ENCODE measurements around the gene NPAS3. TPM values are rescaled to one million over a fixed set of nuclear protein-coding genes. Genes with fewer than 3 reads are reported as not detected.
"Not testable (repeated sequence)": the region's sequence is repeated elsewhere in the genome, so short reads cannot be mapped to it uniquely, and the experiment has no call there.

NPAS3 gene
- polyA plus RNA-seq, 10 donors, result 3.5 to 7.5 (median 5.0) TPM

- DNase-seq, result no peak
Observed at GRCh38 chr14:33070475-33070874, 131.8 kb downstream of the NPAS3 start.

GRCh38 chr14:33073023-33073422, 134.3 kb downstream of the NPAS3 start:
- DNase-seq, result no peak

- peak in 1 of 3 donors; percentile 4 for DNase-seq
Observed at GRCh38 chr14:33081259-33081658, 142.6 kb downstream of the NPAS3 start.

DNA sequence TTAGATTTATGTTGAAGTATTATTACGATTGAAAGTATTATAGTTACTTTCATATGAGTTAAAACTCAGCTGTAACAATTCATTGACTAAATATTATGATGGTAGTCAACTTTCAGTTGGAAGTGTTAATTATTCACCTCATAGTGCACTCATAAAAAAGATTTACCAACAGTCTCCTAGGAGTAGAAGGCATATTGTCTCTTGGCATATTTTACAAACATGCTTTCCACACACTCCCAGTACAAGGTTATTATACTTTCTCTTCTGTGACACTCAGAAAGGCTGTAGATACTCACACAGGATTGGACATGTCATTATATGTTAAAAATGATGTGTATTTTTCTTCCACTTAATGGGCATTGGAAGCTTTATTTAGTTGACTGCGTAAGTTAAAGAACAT, 147.1 kb downstream of the NPAS3 start:
- DNase-seq, result no peak

- DNase-seq, result not testable (repeated sequence)
Observed at GRCh38 chr14:33088274-33088673, 149.6 kb downstream of the NPAS3 start.

DNA sequence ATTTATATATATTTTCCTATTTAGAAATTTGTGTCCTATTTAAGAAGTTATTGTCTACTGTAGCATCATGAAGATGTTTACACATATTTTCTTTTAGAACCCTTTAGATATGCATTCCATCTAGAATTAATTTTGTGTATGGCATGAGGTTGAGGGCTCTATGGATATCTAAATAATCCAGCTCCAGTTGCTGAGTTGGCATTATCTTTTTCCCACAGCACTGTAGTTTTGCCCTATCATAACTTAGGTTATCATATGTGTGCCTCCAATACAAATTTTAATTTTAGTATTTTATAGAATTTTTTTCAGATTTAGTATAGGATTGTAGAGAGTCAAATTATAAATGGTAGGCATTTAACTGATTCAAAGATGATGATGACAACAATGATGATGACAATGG, 159.3 kb downstream of the NPAS3 start:
- no peak for DNase-seq

- no peak for DNase-seq
Observed at GRCh38 chr14:33103489-33103888, 164.8 kb downstream of the NPAS3 start.

DNA sequence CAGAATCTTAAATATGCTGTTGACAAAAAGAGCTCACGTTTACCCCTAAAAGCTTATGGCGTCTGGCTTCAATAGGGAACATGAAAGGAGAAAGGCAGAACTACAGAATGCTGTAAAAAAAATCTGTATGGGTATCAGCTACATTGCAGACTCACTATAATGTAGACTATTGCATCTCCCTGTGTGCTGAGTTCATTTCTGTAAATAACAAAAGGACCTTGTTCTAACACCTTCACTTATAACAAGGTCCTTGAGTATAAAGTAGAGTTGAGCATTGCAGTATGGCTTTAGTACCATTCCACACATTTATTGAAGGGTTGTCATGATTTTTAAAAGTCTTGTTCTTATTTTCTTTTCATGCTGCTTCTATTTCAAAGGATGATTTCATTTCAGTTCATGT, 165.3 kb downstream of the NPAS3 start:
- no peak for DNase-seq

- no peak for DNase-seq
Observed at GRCh38 chr14:33110737-33111443, 172.2 kb downstream of the NPAS3 start.

DNA sequence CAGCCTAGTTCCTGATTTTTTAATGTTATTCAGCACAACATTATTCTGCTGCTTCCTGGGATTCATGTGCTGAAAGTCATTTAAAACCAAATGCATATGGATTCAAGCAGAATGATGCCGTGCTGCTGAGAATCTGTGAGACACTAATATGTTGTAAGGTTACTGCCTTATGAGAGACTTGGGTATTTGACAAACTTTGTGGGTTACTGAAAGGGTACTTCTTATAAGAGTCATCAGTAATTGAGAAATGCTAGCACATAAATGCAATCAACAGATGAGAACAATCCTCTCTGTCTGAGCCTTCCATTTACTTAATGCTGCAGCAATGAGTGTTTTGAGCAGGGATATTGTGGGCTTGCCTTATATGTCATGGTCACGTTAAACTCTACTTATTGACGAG, 175.7 kb downstream of the NPAS3 start:
- DNase-seq, result no peak

GRCh38 chr14:33118668-33119067, 180.0 kb downstream of the NPAS3 start:
- peak; percentile 50 to 71 (median 57) for DNase-seq

GRCh38 chr14:33120341-33120740, 181.7 kb downstream of the NPAS3 start:
- peak in 1 of 3 donors; percentile 38 for DNase-seq

DNA sequence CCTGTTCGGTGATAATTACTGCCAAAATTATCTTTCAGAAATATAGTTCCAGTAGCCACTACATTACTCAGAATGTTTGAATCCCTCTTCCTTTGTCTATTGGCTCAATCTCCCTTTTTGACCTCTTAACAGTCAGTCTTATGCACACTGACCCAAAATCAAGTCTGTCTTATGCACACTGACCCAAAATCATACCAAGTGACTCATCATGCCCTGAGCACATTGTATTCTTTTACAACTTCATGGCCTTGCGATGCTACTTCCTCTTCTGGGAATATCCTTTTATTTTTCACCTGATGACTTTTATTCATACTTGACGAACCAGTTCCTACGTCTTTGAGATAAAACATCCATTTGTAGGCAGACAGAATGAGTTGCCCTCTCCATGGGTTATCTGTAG, 182.3 kb downstream of the NPAS3 start:
- no peak for DNase-seq

DNA sequence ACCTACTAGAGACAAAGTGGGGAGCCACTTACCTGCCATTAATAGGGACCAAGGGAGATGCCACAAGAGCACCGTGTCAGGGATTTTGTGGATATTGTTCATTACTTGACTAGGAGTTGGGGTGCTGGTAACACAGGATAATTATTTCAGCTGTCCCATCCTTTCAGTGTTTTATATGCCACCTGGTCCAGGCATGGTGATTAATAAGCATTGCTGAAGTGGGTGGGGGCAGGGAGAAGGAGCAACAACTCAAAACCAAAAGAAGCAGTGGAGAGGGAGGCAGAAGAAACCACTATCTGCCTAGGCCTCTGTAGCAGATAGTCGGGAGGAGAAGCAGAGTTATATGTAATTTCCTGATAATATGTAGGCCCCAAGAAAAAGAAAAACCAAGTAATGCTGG, 184.6 kb downstream of the NPAS3 start:
- no peak for DNase-seq

DNA sequence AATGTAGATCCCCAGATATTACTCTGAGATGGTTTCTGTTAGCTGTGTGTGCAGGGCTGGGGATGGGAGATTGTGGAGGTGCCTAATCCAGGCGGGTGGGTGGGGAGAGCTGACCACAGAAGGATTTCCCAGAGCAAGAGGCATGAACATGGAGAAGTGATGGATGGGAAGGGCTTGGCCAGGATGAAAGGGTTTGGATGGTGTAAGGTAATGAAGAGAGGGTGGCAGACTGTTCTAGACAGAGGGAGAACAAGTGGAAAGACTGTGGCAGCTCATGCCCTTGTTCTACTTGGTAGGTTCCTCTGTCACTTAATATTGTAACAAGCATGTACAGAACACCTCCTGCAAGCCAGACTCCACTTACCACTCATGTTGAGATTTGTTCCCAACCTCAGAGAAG, 187.8 kb downstream of the NPAS3 start:
- DNase-seq, result no peak

GRCh38 chr14:33127531-33127930, 188.9 kb downstream of the NPAS3 start:
- DNase-seq, result no peak

DNA sequence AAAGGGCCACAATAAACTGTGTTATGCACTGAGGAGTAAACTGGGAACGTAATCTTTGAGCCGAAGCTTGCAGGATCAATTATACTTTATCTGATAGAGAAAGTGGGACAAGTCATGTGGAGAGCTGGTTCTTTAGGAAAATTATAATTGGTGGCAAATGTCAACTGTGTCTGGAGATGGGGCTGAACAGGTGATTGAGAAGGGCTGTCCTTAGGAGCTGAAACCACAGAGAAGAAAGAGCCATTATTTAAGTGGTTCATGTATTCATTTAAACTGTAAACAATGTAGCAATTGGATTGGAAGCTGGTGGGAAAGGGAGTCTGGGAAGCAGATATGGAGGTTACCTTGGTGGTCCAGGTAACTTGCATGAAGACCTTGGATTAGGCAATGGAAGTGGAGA, 193.1 kb downstream of the NPAS3 start:
- no peak for DNase-seq

GRCh38 chr14:33134162-33134561, 195.5 kb downstream of the NPAS3 start:
- no peak for DNase-seq

GRCh38 chr14:33134975-33135374, 196.3 kb downstream of the NPAS3 start:
- peak in 1 of 3 donors; percentile 17 for DNase-seq

GRCh38 chr14:33150666-33151428, 212.2 kb downstream of the NPAS3 start:
- no peak for DNase-seq

DNA sequence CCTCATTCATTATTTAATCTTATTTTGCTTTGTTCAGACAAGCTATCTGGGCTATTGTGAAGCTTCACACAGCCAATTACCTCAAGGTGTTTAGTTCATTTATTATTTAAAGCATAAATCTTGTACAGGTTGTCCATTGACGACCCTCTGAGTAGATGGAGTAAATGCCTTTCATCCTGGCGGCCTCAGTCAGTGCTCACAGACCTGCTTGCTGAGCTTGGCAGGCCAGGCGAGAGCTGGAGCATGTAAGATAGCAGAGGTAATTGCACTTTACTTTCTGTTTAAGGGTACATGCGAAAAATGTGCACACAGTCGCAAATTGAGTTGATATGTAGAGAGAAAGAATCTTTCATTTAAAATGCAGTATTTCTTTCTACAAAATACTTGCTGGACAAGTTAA, 224.4 kb downstream of the NPAS3 start:
- no peak for DNase-seq

DNA sequence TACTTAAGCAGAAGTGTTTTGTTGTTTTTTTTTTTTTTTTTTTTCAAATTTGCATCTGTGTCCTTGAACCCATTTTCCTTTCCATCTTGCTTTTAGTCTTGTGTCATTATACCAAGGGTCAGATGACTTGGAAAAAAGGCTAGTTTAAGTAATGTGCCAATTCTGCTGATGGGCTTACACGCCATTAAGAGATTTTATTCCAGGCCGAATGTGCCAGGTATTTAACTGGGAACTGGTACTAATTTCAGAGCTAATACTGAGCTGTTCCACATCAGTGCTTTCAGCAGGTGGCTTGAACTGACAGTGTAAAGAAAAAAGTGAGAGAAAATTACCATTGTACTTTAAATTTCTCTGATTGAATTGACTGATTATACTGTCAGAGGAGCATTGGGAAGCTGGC, 224.9 kb downstream of the NPAS3 start:
- DNase-seq, result no peak

GRCh38 chr14:33165144-33165925, 226.7 kb downstream of the NPAS3 start:
- peak; percentile 10 to 60 (median 38) for DNase-seq

All from muscle of back (tissue), 11 donors.